Measurements from ENCODE around the gene NCAPG2.
"Not testable (repeated sequence)": the region's sequence is repeated elsewhere in the genome, so short reads cannot be mapped to it uniquely, and the experiment has no call there.

NCAPG2 gene

DNA sequence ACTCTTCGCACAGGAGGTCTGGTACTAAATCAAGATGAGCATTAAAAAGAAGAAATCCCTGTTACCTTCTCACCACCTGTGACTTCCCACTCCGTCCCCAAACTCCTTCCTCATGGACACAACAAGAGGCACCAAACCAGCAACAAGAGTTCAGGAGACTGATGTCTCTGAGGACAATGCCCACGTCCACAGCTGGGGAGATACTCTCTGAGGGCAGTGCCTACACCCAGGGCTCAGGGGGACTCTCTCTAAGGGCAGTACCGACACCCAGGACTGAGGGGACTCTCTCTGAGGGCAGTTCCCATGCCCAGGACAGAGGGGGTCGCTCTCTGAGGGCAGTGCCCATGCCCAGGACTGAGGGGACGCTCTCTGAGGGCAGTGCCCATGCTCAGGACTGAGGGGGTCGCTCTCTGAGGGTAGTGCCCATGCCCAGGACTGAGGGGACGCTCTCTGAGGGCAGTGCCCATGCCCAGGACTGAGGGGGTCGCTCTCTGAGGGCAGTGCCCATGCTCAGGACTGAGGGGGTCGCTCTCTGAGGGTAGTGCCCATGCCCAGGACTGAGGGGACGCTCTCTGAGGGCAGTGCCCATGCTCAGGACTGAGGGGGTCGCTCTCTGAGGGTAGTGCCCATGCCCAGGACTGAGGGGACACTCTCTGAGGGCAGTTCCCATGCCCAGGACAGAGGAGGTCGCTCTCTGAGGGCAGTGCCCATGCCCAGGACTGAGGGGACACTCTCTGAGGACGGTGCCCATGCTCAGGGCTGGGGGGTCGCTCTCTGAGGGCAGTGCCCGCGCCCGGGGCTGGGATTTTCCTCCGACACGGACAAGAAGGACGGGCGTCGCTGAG is 703 bp downstream of the NCAPG2 start:
- Histone ChIP-seq H3K9me3 (ENCODE audit: insufficient read depth, low read length, severe bottlenecking) (peaks cover 10% of the 10 kb centered on the region), H2AFZ (ENCODE audit: low read depth, low read length) (peak overlapping the region; percentile 88), H3K79me2 (ENCODE audit: insufficient read depth, low read length) (peaks cover 57% of the 10 kb centered on the region), H3K27ac (ENCODE audit: low read length) (peak overlapping the region; percentile 95), H3K4me3 (ENCODE audit: low read depth in 1 of 2, low read length in 2 of 2) (peak overlapping the region; percentile 87), H3K4me2 (ENCODE audit: insufficient read depth, low read length) (peak overlapping the region; percentile 99), H3K4me1 (ENCODE audit: insufficient read depth, low read length) (peaks cover 52% of the 10 kb centered on the region), H3K36me3 (ENCODE audit: insufficient read depth, low read length) (peaks cover 52% of the 10 kb centered on the region), H4K20me1 (ENCODE audit: insufficient read depth, low read length) (peaks cover 28% of the 10 kb centered on the region), H3K9ac (ENCODE audit: low read depth, low read length) (peak overlapping the region; percentile 100)
- DNase-seq; H3K27me3 ChIP-seq (ENCODE audit: insufficient read depth, low read length, poor library complexity); ATAC-seq (ENCODE audit: insufficient read depth, low read depth): not testable (repeated sequence)
- TF ChIP-seq, protein P1, sequence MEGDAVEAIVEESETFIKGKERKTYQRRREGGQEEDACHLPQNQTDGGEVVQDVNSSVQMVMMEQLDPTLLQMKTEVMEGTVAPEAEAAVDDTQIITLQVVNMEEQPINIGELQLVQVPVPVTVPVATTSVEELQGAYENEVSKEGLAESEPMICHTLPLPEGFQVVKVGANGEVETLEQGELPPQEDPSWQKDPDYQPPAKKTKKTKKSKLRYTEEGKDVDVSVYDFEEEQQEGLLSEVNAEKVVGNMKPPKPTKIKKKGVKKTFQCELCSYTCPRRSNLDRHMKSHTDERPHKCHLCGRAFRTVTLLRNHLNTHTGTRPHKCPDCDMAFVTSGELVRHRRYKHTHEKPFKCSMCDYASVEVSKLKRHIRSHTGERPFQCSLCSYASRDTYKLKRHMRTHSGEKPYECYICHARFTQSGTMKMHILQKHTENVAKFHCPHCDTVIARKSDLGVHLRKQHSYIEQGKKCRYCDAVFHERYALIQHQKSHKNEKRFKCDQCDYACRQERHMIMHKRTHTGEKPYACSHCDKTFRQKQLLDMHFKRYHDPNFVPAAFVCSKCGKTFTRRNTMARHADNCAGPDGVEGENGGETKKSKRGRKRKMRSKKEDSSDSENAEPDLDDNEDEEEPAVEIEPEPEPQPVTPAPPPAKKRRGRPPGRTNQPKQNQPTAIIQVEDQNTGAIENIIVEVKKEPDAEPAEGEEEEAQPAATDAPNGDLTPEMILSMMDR (IDR thresholded peaks at IDR 0.05; ENCODE audit: borderline replicate concordance, extremely low read depth, low read length, poor library complexity, severe bottlenecking) = peak; percentile 15

DNA sequence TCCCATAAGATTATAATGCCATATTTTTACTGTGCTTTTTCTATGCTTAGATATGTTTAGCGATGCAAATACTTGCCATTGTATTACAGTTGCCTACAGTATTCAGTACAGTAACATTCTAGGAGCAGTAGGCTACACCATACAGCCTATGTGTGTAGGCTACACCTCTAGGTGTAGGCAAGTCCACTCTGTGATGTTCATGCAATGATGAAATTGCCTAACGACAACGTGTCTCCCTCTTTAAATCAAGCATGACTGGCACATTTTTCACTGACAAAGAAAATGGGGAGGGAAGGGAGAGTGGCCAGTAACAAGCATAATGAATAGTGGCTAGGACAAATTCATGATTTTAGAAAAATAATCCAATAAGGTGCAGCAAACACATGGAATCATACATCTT is 1.7 kb downstream of the NCAPG2 start:
- peaks cover 52% of the 10 kb centered on the region for H3K4me1 ChIP-seq (ENCODE audit: insufficient read depth, low read length)
- H3K27ac ChIP-seq (ENCODE audit: low read length) = peak overlapping the region; percentile 95
- DNase-seq (no peak), ATAC-seq (ENCODE audit: insufficient read depth, low read depth) (no peak)
- H4K20me1 ChIP-seq (ENCODE audit: insufficient read depth, low read length) = peaks cover 34% of the 10 kb centered on the region
- H3K36me3 ChIP-seq (ENCODE audit: insufficient read depth, low read length) = peaks cover 61% of the 10 kb centered on the region
- H3K79me2 ChIP-seq (ENCODE audit: insufficient read depth, low read length) = peaks cover 67% of the 10 kb centered on the region
- no peak overlapping the region for H2AFZ ChIP-seq (ENCODE audit: low read depth, low read length)
- H3K9ac ChIP-seq (ENCODE audit: low read depth, low read length) = peak overlapping the region; percentile 100
- peak overlapping the region; percentile 99 for H3K4me2 ChIP-seq (ENCODE audit: insufficient read depth, low read length)
- H3K27me3 ChIP-seq (ENCODE audit: insufficient read depth, low read length, poor library complexity) = no peaks in the 10 kb centered on the region
- H3K9me3 ChIP-seq (ENCODE audit: insufficient read depth, low read length, severe bottlenecking) = peaks cover 10% of the 10 kb centered on the region
- TF ChIP-seq, protein P1 (IDR thresholded peaks at IDR 0.05; ENCODE audit: borderline replicate concordance, extremely low read depth, low read length, poor library complexity, severe bottlenecking) = no peak
- TF ChIP-seq EZH2 (IDR thresholded peaks at IDR 0.05; ENCODE audit: borderline replicate concordance, low read depth, low read length, severe bottlenecking) = no peak
- H3K4me3 ChIP-seq (ENCODE audit: low read depth in 1 of 2, low read length in 2 of 2) = peak overlapping the region; percentile 87; a peak in 3 of 4 replicates

DNA sequence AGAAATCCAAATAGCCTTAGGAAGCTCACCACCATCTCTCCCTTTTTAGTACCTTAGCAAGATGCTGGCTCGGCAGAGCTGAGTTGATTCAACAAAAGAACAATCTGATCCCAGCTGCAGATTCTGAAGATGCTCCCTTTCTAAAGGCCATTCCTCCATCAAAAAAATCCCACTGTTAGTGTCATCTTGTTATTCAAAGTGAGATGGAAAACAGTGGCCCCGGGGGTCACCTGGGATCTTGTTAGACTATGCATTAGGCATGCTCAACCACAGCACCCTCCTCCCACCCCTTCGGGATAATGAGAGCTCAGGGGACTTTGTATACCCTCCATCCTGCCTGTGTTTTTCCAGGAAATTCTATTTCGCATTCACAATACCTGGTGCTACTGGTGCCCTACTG is 2.4 kb downstream of the NCAPG2 start:
- peaks cover 52% of the 10 kb centered on the region for H3K4me1 ChIP-seq (ENCODE audit: insufficient read depth, low read length)
- H3K9ac ChIP-seq (ENCODE audit: low read depth, low read length) = peak overlapping the region; percentile 100
- no peak overlapping the region for H2AFZ ChIP-seq (ENCODE audit: low read depth, low read length)
- DNase-seq = no peak
- H3K36me3 ChIP-seq (ENCODE audit: insufficient read depth, low read length) = peaks cover 62% of the 10 kb centered on the region
- H3K4me2 ChIP-seq (ENCODE audit: insufficient read depth, low read length) = peak overlapping the region; percentile 99
- TF ChIP-seq EZH2 (IDR thresholded peaks at IDR 0.05; ENCODE audit: borderline replicate concordance, low read depth, low read length, severe bottlenecking) = no peak
- TF ChIP-seq, protein P1 (IDR thresholded peaks at IDR 0.05; ENCODE audit: borderline replicate concordance, extremely low read depth, low read length, poor library complexity, severe bottlenecking) = no peak
- H3K27me3 ChIP-seq (ENCODE audit: insufficient read depth, low read length, poor library complexity) = no peaks in the 10 kb centered on the region
- no peak for ATAC-seq (ENCODE audit: insufficient read depth, low read depth)
- peaks cover 34% of the 10 kb centered on the region for H4K20me1 ChIP-seq (ENCODE audit: insufficient read depth, low read length)
- peaks cover 5% of the 10 kb centered on the region for H3K9me3 ChIP-seq (ENCODE audit: insufficient read depth, low read length, severe bottlenecking)
- H3K27ac ChIP-seq (ENCODE audit: low read length) = no peak overlapping the region; the same call in 1 of the 2 replicates
- H3K79me2 ChIP-seq (ENCODE audit: insufficient read depth, low read length) = peaks cover 74% of the 10 kb centered on the region
- peak overlapping the region in 1 of 2 experiments; percentile 87; a peak in 3 of 4 replicates for H3K4me3 ChIP-seq (ENCODE audit: low read depth in 1 of 2, low read length in 2 of 2)
